Measurements from ENCODE around the gene SLC26A2. TPM values are rescaled to one million over a fixed set of nuclear protein-coding genes. Genes with fewer than 3 reads are reported as not detected.

SLC26A2 gene
- total RNA-seq, 1 donor from 2014 or later = 11.0 TPM

DNA sequence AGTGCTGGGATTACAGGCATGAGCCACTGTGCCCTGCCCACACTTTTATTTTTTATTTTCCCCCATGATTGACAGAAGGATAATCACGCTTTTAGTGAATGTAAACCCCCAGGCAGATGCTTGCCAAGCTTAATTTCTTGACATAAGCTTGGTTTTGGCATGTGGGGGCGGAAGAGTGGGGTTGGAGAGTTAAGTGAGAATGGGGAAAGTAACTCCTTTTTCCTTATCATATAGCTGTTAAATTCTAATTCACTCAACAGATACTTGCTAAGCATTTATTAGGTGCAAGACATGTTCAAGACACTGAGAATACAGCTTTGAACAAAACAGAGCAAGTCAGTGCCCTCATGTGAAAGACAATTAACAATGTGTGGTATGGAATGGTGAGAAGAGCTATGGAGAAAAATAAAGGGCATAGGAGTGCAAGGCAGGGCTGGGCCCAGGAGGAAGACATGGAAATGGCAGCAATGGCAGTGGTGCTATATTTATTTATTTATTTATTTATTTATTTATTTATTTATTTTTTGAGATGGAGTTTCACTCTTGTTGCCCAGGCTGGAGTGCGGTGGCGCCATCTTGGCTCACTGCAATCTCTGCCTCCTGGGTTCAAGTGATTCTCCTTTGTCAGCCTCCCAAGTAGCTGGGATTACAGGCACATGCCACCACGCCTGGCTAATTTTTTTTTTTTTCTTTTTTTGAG is 2.2 kb downstream of the SLC26A2 start:
- Mint-ChIP-seq H3K4me1 (peaks cover 20% of the 10 kb centered on the region), H3K27ac (no peak overlapping the region), H3K9me3 (no peaks in the 10 kb centered on the region), H3K4me3 (no peak overlapping the region), H3K27me3 (no peaks in the 10 kb centered on the region), H3K36me3 (ENCODE audit: low read depth) (peaks cover 4% of the 10 kb centered on the region)
- ChIA-PET POLR2A (interaction anchor here (4.6 kb wide), 1 partner anchor 38 kb away, joined by 39 read pairs; the partner anchor contains the start of genes HMGXB3 and TIGD6), CTCF (interaction anchor here (1.0 to 5.4 kb wide), 4 partner anchors 28 to 326 kb away, joined by 3 to 21 read pairs (median 5); no protein-coding TSS in a partner anchor)
- intact Hi-C loops (cut with micrococcal nuclease) = loop anchor here (5.0 to 10.0 kb wide), 2 partner anchors 605 to 1578 kb away; partner anchors contain the start of genes FBXO38 and PCYOX1L
- ATAC-seq (ENCODE audit: low read depth) = no peak
- TF ChIP-seq, protein P1, sequence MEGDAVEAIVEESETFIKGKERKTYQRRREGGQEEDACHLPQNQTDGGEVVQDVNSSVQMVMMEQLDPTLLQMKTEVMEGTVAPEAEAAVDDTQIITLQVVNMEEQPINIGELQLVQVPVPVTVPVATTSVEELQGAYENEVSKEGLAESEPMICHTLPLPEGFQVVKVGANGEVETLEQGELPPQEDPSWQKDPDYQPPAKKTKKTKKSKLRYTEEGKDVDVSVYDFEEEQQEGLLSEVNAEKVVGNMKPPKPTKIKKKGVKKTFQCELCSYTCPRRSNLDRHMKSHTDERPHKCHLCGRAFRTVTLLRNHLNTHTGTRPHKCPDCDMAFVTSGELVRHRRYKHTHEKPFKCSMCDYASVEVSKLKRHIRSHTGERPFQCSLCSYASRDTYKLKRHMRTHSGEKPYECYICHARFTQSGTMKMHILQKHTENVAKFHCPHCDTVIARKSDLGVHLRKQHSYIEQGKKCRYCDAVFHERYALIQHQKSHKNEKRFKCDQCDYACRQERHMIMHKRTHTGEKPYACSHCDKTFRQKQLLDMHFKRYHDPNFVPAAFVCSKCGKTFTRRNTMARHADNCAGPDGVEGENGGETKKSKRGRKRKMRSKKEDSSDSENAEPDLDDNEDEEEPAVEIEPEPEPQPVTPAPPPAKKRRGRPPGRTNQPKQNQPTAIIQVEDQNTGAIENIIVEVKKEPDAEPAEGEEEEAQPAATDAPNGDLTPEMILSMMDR (IDR thresholded peaks at IDR 0.05) = no peak
- no peak for DNase-seq

DNA sequence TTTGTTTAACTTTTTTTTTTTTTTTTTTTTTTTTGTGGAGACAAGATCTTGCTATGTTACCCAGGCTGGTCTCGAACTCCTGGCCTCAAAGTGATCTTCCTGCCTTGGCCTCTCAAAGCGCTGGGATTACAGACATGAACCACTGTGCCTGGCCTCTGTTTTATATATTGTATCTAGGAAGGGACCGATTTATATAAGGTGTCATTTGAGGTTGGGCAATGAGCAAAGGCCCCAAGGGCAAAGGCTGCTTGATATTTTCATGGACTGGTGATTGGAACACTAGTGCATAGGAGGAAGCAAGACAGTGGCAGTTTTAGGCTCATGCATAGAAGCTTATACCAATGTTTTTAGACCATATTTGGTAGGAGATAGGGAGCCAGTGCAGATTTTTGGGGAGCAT is 3.2 kb downstream of the SLC26A2 start:
- DNase-seq (no peak), ATAC-seq (ENCODE audit: low read depth) (no peak)
- POLR2A ChIA-PET = no interaction called here
- peaks cover 20% of the 10 kb centered on the region for H3K4me1 Mint-ChIP-seq
- peaks cover 4% of the 10 kb centered on the region for H3K36me3 Mint-ChIP-seq (ENCODE audit: low read depth)
- no peaks in the 10 kb centered on the region for H3K27me3 Mint-ChIP-seq
- CTCF ChIA-PET = interaction anchor here (5.4 kb wide), 1 partner anchor 27 kb away, joined by 21 read pairs; no protein-coding TSS in a partner anchor
- intact Hi-C loops (cut with micrococcal nuclease) = loop anchor here (5.0 to 10.0 kb wide), 2 partner anchors 606 to 1579 kb away; partner anchors contain the start of genes FBXO38 and PCYOX1L
- no peak overlapping the region for H3K4me3 Mint-ChIP-seq
- TF ChIP-seq, protein P1 (IDR thresholded peaks at IDR 0.05) = no peak
- H3K9me3 Mint-ChIP-seq = no peaks in the 10 kb centered on the region
- no peak overlapping the region for H3K27ac Mint-ChIP-seq

DNA sequence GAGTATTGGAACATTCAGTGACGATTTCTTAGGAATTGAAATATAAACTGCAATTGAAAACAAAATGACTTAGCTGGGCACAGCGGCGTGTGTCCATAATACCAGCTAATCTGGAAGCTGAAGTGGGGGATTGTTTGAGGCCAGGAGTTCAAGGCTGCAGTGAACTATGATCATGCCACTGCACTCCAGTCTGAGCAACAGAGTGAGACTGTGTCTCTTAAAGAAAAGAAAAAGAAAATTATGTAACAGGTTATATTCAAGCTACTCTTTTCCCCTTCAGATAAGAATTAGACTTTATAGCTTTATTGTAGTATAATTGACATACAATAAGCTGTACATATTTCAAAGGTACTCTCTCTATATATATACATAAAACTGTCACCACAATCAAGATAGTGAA is 6.4 kb downstream of the SLC26A2 start:
- Mint-ChIP-seq H3K4me3 (no peak overlapping the region), H3K9me3 (no peaks in the 10 kb centered on the region), H3K4me1 (no peaks in the 10 kb centered on the region), H3K27me3 (no peaks in the 10 kb centered on the region), H3K36me3 (ENCODE audit: low read depth) (peaks cover 3% of the 10 kb centered on the region), H3K27ac (no peak overlapping the region)
- TF ChIP-seq, protein P1 (IDR thresholded peaks at IDR 0.05) = no peak
- intact Hi-C loops (cut with micrococcal nuclease) = loop anchor here (10.0 kb wide), 1 partner anchor 1582 kb away; the partner anchor contains the start of gene FBXO38
- POLR2A ChIA-PET = no interaction called here
- DNase-seq = no peak
- no peak for ATAC-seq (ENCODE audit: low read depth)
- CTCF ChIA-PET = interaction anchor here (0.8 kb wide), 1 partner anchor 133 kb away, joined by 3 read pairs; no protein-coding TSS in a partner anchor

DNA sequence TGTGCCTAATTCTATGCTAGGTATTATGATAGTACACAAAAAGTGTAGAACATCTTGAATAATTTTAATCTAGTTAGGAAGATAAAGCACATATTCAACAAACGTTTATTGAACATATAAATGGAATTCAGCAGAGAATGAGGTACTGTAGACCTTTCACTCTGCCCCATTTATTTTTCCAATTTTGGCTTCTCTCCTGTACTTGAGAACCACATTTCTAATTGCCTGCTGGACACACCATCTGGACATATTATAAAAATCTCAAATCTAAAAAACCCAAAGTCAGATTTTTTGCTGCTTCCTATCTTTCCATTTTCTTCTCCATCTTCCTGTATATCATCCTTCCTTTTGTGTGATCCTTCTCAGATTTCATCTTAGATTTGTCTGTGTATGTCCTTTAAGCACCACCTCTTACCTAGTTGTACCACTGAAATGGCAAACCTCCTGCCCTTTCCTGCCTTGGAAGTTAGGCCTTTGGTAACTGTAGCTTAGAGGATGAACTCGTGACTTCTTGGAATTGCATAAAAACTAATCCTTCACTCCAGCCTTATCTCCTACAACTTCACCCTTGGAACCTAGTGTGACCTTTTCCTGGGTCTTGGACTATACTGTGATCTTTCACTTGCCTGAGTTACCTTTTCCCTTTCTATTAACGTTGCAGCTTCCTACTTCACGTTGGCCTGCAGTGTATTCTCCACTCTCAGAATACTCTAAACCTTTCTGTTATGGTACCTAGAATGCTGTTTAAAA is 8.8 kb downstream of the SLC26A2 start:
- DNase-seq (no peak), ATAC-seq (ENCODE audit: low read depth) (no peak)
- Mint-ChIP-seq H3K36me3 (ENCODE audit: low read depth) (peaks cover 3% of the 10 kb centered on the region), H3K4me3 (no peak overlapping the region), H3K9me3 (no peaks in the 10 kb centered on the region), H3K27ac (no peak overlapping the region), H3K4me1 (no peaks in the 10 kb centered on the region), H3K27me3 (no peaks in the 10 kb centered on the region)
- CTCF ChIA-PET = no interaction called here
- intact Hi-C loops (cut with micrococcal nuclease) = loop anchor here (10.0 kb wide), 1 partner anchor 1585 kb away; the partner anchor contains the start of gene FBXO38
- TF ChIP-seq, protein P1 (IDR thresholded peaks at IDR 0.05) = no peak
- POLR2A ChIA-PET = interaction anchor here (1.4 kb wide), 1 partner anchor 9 kb away, joined by 3 read pairs; the partner anchor contains the start of gene SLC26A2

DNA sequence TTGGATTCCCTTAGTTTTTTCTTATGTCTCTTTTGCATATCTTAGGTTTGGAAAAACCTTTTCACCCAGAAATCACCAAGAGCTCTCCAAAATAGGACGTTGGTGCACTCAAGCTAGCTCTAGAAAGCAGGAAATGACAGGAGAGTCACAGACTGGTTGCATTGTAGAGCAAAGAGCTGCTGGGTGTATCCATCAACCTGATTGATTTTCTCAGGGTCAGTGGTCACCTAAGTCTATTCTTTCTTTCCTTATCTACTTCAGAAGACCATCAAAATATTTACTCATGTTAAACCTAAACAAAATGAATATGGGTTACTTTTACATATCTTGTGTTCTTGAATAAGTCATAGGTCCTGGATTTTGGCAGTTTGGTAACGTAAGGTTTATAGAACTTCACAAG is 14.9 kb downstream of the SLC26A2 start:
- CTCF ChIA-PET = no interaction called here

More for the DNA sequence above, 14.9 kb downstream of the SLC26A2 start:
- H3K27me3 Mint-ChIP-seq = no peaks in the 10 kb centered on the region
- intact Hi-C loops (cut with micrococcal nuclease) = no loop called here
- no peak overlapping the region for H3K27ac Mint-ChIP-seq
- TF ChIP-seq, protein P1 (IDR thresholded peaks at IDR 0.05) = no peak
- peaks cover 36% of the 10 kb centered on the region for H3K36me3 Mint-ChIP-seq (ENCODE audit: low read depth)
- no peaks in the 10 kb centered on the region for H3K4me1 Mint-ChIP-seq
- no peak for ATAC-seq (ENCODE audit: low read depth)
- POLR2A ChIA-PET = no interaction called here
- no peak overlapping the region for H3K4me3 Mint-ChIP-seq
- no peaks in the 10 kb centered on the region for H3K9me3 Mint-ChIP-seq
- no peak for DNase-seq

Data from activated B cell treated with CpG ODN at 0.5 μM for 24 hours (primary cell).